NT2/D1 (cell line): ENCODE results near the gene PLEKHF1.

ENCODE experiments used
- YY1 ChIP-seq: IDR thresholded peaks from 2 replicates; pipeline ENCODE4 v1.6.1; 2011; ENCODE audit not compliant: insufficient read length, insufficient read depth
- ZNF274 ChIP-seq: IDR thresholded peaks from 2 replicates; pipeline ENCODE4 v1.6.1; 2011; ENCODE audit warnings: mild to moderate bottlenecking, low read depth, low read length

- TF ChIP-seq YY1 (no peak), ZNF274 (no peak)
These were observed 35.3 kb upstream of the PLEKHF1 start for GRCh38 chr19:29629836-29630534.
